ENCODE data around the gene LRP1B.

Gene LRP1B

GRCh38 chr2:141557329-141558095 is 573.3 kb downstream of the LRP1B start:
- peak; percentile 95 for DNase-seq

DNA sequence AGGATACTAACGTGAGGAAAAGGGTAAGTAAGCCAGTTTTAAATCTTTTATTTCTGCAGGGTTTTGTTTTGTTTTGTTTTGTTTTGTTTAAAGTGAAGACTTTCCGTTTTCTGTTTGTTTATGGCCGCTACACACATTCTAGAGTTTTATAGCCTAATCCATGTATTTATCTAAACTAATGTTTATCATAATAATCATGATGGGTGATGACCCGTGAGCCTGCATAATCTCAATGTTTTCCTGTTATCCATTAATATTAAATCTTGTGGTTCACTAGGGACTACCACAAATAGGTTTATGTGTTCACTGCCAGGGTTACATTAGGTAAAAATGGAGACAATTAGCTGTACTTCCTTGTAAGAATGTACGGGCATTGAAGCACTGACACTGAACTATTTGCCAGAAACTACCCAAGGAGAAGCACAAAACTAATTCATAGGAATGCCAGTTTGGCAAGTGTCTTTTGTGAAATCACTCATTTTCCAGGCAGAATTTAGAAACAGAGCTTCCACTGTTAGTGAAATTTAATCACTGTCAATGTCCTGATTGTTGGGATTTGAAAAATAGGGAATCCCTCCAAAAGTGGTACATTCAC is 574.8 kb downstream of the LRP1B start:
- no peak for DNase-seq

- DNase-seq, result peak; percentile 47
Observed at GRCh38 chr2:141554810-141555209, 576.0 kb downstream of the LRP1B start.

- no peak for DNase-seq
Observed at GRCh38 chr2:141534666-141535362, 596.0 kb downstream of the LRP1B start.

GRCh38 chr2:141529659-141530058 is 601.2 kb downstream of the LRP1B start:
- DNase-seq, result no peak

GRCh38 chr2:141528990-141529389 is 601.8 kb downstream of the LRP1B start:
- no peak for DNase-seq

DNA sequence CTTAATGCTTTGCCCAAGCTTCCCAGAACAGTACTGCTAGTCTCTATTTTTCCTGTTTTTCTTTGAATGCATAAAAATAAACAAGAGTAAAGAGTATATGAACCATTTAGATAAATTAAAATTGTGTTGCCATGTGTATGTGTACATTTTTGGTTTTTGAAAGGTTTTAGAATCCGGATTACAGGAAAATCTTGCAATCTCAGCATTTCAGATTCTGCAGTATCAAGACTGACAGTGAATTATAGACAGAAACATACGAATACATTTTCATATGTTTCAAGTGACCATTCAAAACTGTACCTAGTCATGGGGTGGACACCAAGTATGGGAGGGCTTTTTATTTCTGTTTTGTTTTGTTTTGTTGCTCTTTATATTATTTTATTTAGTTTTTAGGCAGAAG is 604.1 kb downstream of the LRP1B start:
- no peak for DNase-seq

GRCh38 chr2:141524777-141525176 is 606.0 kb downstream of the LRP1B start:
- no peak for DNase-seq

DNA sequence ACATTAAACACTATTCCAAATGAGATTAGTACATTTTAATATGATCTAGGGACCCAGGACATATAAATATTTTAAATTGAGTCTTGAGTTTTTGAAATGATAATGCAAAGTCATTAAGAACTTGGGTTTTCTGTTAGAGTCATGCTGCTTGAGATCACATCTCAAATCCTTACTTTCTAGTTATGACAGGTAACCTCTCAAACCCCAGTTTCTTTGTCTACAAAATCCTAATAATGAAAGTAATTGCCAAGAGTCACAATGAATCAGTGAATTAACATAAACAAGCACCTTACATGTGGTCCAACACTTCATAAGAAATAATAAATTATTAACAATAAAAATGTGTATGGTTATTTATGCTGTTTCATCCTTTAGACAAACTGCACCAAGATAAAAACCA is 607.6 kb downstream of the LRP1B start:
- no peak for DNase-seq

- no peak for DNase-seq
Observed at GRCh38 chr2:141522702-141523101, 608.1 kb downstream of the LRP1B start.

- no peak for DNase-seq
Observed at GRCh38 chr2:141522048-141522447, 608.8 kb downstream of the LRP1B start.

DNA sequence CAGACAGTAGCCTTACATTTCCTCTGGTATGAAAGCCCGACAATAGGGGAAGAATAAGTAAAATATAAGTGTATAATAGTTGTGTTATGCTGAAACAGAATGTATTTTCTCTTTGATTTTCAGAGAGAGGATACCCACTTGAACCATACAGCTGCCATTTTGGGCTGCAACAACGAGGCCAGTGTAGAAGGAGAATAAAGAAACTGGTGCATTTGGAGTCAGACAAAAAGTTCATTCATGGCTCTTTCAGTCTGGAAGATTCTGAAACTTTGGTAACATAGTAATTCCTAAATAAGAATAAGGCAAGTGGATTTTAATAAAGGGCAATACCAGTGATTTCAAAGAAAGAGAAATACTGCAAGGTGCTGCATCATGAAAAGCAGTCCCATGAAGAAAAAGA is 610.9 kb downstream of the LRP1B start:
- no peak for DNase-seq

DNA sequence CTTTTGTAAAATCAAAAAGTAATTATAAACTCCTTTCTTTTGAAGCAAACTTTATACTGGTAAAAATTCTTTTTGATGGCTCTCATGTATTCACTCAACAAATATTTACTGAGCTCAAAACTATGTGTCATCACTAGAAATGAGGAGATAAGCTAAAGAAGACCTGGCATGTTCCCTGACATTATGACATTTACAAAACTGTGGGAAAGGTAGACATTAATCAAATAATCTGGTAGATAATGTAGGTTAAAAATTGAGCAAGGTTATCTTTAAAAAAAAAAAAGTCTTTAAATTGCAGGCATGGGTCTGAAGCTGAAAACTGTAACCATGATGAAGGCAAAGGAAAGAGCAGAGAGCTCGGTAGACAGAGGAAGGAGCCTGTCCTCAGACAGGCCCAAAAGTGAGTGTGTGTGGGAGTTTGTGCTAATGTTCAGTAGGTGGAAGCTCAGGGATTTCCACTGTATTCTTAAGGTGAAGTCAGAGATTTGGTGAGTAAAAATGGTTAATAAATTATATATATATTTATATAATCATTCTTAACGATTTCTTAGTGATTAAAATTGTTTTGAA is 612.9 kb downstream of the LRP1B start:
- peak; percentile 37 for DNase-seq

GRCh38 chr2:141517180-141517851 is 613.5 kb downstream of the LRP1B start:
- DNase-seq, result no peak

DNA sequence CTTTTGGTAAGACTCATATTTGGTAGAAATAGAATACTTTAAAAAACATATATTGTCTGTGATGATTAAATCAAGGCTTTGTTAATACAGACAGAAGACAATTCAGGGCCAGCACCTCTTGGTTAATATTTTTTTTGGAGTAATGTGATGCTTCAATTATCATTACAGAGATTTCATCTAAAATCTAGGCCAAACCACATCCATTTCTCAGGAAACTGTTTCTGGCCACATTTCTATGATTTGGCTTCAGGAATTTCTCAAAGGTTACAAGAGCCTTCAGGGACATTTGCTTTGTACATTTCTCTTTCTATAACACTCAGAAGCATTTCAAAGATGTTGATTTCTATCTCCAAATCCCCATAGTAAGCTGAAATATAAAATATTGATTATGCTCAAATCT is 614.9 kb downstream of the LRP1B start:
- DNase-seq, result no peak

- DNase-seq, result no peak
Observed at GRCh38 chr2:141513853-141514252, 617.0 kb downstream of the LRP1B start.

- no peak for DNase-seq
Observed at GRCh38 chr2:141508806-141509595, 621.8 kb downstream of the LRP1B start.

- DNase-seq, result no peak
Observed at GRCh38 chr2:141508086-141508752, 622.6 kb downstream of the LRP1B start.

- DNase-seq, result no peak
Observed at GRCh38 chr2:141506135-141506534, 624.7 kb downstream of the LRP1B start.

DNA sequence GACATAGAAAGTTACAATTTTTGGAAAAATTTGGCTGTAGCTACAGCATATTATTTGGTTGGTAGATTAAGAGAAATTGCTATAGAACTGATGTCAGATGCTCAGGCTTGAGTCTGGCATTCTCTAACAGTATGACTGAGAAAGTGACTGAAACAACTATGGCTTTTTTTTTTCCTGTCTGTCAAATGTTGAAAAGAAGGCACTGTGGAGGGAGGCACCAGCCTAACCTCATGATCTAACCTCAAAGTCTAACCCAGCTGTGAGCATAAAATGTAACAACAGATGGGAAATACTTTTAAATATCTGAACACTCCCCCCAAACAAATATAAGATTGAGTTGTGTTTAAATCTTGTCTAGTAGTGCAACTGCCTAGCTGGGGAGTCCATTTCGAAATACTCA is 629.1 kb downstream of the LRP1B start:
- no peak for DNase-seq

GRCh38 chr2:141499123-141499522 is 631.7 kb downstream of the LRP1B start:
- no peak for DNase-seq

DNA sequence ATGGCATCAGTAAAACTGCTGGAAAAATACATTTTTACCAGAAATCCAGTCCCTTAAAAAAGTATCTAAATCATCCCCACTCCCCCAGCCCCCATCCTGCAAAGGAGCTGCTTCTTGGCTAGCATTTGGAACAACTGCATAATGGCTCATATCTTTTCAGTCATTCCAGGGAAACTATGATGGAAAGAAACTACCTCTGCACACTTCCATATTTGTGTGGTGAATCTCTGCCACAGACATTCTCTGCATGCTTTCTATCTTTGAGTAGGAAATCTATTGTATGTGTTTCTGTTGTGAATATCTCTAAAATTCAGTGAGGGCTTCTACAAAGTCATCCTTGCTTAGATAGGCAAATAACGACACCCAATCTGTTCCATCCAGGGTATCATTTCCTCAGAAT is 632.3 kb downstream of the LRP1B start:
- DNase-seq, result peak; percentile 56
